Measurements from ENCODE around the gene KYAT1.

DNA sequence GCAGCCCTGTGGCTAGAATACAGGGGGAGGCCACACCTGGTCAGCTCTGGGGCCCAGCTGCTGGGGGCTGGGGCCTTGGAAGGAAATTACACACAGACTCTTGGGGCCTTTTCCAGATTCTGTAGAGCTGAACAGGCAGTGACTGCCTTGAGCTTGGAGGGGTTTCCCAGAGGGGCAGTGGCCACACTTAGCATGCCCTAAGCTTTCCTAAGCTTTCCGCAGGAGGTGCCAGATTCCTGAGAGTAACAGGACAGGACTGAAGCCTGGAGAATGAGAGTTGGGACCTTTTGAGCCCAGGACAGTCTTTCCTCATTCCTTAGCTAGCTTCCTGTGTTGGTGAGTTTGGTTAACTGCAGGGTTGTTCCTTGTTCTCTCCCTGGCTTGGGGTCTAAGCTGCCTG, 93.3 kb downstream of the KYAT1 start:
- TF ChIP-seq, protein P1, sequence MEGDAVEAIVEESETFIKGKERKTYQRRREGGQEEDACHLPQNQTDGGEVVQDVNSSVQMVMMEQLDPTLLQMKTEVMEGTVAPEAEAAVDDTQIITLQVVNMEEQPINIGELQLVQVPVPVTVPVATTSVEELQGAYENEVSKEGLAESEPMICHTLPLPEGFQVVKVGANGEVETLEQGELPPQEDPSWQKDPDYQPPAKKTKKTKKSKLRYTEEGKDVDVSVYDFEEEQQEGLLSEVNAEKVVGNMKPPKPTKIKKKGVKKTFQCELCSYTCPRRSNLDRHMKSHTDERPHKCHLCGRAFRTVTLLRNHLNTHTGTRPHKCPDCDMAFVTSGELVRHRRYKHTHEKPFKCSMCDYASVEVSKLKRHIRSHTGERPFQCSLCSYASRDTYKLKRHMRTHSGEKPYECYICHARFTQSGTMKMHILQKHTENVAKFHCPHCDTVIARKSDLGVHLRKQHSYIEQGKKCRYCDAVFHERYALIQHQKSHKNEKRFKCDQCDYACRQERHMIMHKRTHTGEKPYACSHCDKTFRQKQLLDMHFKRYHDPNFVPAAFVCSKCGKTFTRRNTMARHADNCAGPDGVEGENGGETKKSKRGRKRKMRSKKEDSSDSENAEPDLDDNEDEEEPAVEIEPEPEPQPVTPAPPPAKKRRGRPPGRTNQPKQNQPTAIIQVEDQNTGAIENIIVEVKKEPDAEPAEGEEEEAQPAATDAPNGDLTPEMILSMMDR (conservative IDR thresholded peaks at IDR 0.05), result no peak
- no peak for TF ChIP-seq ZFX (IDR thresholded peaks at IDR 0.05)

All from C4-2B (cell line).